Astrocyte (in vitro differentiated cells and primary cell): ENCODE measurements around the gene KIAA1614.

Experiments used
- EZH2 ChIP-seq: IDR thresholded peaks from 2 replicates; pipeline ENCODE4 v1.6.1; 2012; ENCODE audit warnings: mild to moderate bottlenecking, low read length, inconsistent platforms; ENCODE audit not compliant: insufficient read depth
- TF ChIP-seq, protein P1 (sequence below): IDR thresholded peaks from 2 replicates; pipeline ENCODE4 v1.5.1; 2011; ENCODE audit warnings: low read depth, mild to moderate bottlenecking, inconsistent platforms, low read length, moderate library complexity; ENCODE audit not compliant: insufficient read depth

DNA sequence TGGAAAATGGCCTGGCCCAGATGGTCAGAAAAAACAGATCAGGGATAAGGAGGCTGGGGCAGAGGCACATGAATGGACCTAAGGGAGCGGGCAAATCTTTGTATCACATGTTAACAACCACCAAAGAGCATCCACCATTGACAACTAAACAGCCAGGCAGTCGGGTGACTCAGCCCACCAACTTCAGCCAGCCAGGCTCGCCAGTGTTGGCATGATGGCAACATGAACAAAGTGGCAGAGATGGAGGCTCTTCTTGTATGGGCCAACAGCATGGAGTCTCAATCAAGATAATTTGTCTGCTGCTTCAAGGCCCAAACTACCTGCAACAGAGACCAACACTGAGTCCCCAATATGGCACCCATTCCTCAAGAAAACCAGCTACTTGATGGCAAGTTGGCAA, 16.5 kb upstream of the KIAA1614 start:
- TF ChIP-seq, protein P1, sequence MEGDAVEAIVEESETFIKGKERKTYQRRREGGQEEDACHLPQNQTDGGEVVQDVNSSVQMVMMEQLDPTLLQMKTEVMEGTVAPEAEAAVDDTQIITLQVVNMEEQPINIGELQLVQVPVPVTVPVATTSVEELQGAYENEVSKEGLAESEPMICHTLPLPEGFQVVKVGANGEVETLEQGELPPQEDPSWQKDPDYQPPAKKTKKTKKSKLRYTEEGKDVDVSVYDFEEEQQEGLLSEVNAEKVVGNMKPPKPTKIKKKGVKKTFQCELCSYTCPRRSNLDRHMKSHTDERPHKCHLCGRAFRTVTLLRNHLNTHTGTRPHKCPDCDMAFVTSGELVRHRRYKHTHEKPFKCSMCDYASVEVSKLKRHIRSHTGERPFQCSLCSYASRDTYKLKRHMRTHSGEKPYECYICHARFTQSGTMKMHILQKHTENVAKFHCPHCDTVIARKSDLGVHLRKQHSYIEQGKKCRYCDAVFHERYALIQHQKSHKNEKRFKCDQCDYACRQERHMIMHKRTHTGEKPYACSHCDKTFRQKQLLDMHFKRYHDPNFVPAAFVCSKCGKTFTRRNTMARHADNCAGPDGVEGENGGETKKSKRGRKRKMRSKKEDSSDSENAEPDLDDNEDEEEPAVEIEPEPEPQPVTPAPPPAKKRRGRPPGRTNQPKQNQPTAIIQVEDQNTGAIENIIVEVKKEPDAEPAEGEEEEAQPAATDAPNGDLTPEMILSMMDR, result no peak
- no peak for TF ChIP-seq EZH2
